ENCODE results near the gene SUPT3H.
"Not testable (repeated sequence)": the region's sequence is repeated elsewhere in the genome, so short reads cannot be mapped to it uniquely, and the experiment has no call there.

SUPT3H gene

DNA sequence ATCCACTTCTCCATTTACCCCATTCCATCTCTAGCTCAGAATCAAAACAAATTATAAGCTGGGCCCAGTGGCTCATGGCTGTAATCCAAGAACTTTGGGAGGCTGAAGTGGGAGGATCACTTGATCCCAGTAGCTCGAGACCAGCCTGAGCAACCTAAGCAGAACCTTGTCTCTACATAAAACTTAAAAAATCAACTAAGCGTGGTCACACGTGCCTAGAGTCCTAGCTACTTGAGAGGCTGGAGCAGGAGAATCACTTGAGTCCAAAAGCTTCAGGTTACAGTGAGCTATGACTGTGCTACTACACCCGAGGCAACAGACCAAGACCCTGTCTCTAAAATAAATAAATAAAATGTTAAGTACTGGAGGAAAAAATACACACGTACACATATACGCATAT, 124.3 kb downstream of the SUPT3H start:
- no peak for DNase-seq

- no peak for DNase-seq
Observed at GRCh38 chr6:45231660-45232059, 146.1 kb downstream of the SUPT3H start.

- DNase-seq, result no peak
Observed at GRCh38 chr6:45229416-45229815, 148.3 kb downstream of the SUPT3H start.

- DNase-seq, result no peak
Observed at GRCh38 chr6:45226081-45226480, 151.7 kb downstream of the SUPT3H start.

DNA sequence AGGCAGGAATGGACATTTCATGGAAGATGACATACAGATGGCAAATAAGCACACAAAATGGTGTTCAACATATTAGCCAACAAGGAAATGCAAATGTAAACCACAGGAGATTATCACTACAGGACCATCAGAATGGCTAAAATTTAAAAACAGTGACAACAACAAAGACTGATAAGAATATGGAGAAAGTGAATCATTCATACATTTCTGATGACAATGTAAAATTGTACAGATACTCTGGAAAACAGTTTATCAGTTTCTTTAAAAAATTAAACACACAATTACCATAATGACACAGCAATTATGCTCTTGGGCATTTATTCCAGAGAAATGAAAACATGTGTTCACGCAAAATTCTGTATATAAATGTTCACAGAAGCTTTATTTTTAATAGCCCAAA, 155.4 kb downstream of the SUPT3H start:
- DNase-seq, result no peak

DNA sequence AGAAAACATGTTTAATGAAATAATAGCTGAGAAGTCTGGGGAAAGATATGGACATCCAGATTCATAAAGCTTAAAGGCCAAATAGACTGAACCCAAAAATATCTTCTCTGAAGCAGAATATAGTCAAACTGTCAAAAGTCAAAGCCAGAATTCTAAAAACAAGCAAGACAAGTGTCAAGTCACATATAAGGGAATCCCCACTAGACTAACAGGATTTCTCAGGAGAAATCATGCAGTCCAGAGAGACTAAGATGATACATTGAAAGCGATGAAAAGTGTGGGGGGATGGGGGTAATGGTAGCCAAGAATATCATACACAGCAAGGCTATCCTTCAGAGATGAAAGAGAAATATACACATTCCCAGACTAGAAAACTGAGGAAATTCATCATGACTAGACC, 162.0 kb downstream of the SUPT3H start:
- no peak for DNase-seq

DNA sequence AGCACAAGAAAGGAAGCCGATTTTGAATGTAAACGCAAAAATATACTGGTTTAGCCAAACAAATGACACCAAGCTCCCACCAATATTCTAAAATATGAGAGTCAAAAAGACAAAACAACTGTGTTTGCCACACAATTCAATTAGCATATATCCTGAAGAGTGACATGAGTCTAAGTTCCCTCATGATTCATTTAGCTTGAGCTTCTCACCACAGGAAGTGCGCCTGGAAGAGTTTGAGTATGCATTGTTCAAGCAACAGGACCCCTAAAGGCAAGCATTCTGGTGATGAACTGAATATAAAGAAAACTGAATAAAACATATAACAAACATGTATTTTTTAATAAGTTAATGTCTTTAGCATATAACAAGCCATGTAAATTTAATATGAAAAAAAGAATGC, 164.8 kb downstream of the SUPT3H start:
- DNase-seq, result no peak

- no peak for DNase-seq
Observed at GRCh38 chr6:45209762-45210161, 168.0 kb downstream of the SUPT3H start.

GRCh38 chr6:45206793-45207492, 170.8 kb downstream of the SUPT3H start:
- no peak for DNase-seq

DNA sequence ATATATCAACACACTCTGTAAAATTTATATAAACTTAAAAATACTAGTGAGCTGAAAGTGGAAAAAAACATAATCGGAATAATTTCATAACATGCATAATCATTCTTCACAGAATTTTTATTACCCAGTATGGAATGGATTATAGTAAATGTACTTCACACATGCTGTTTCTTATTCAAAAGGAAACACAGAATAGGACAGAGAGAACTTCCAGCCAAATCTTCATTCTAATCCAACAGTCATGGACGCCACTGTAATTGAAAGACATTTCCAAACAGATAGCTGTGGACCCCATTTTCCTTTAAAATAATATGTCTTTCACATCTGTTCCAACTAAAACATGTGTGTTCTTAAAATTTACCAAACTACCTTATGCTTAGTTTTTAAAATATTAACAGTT, 176.2 kb downstream of the SUPT3H start:
- DNase-seq, result no peak

DNA sequence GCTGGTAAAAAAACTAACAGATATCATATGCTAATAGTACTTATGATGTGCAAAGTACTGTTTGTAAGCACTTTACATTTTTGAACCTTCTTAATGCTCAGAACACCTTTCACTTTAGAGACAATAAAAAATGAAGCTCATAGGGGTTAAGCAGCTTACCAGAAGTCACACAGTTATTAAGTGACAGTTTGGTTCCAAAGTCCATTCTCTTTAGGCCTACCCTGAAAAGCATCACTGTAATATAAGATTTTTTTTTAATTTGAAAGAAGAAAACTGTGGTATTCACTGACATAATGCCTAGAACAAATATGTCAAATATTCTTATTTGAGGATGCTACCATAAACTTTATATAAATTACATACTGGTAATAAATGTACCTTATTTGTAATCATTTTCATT, 177.2 kb downstream of the SUPT3H start:
- no peak for DNase-seq

DNA sequence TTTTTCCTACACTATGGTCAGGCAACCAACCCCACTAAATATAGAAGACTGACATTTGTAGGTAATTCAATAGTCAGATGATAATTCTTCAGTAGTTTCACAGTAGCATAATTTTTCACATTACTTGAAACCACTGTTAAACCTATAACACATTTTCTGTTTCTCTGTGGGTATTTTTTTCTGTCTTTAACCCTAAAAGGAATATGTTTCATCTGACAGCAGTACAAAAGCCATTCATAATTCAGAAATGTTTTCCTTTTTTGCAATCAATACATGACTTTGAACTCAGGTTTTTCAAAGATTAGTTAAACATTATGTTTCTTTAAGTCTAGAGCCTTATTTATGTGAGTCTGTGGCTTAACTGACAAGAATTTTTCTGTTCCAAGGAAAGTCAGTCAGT, 178.2 kb downstream of the SUPT3H start:
- DNase-seq, result no peak

DNA sequence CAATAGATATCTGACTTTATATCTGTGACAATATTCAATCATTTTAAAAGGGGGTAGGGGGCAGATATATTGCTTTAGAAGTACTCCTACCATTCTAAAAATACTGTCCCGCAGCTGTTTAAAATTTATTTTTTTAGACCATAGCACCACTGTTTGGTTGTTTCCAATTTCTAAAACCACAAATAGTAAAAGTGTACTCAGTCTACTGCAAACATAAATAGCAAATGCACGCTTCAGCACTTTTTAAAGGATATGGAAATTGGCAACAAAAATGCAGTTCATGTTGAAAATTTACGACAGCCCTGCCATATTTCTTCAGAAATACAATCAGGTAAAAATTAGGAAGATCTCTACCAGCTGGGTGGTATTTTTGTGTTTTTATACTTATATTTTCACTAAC, 181.6 kb downstream of the SUPT3H start:
- DNase-seq, result no peak

DNA sequence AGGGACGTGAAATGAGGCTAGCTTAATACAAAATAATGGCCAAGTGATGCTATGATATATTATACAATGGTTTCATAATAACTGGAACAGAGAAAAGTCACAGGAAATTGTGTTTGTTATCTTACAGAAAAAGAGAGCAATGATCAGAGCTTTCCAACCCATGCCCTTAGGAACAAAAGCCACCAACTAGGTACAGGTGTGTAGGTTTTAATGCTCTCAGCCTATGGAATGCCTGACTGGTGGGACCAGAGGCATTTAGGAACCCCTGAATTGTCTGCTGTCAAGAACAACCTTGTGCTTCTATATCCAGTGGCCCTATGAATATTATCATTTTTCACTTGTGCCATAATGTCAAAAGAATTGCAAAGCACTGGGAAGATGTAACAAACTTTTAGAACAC, 182.6 kb downstream of the SUPT3H start:
- no peak for DNase-seq

- no peak for DNase-seq
Observed at GRCh38 chr6:45192556-45192955, 185.2 kb downstream of the SUPT3H start.

GRCh38 chr6:45191414-45191813, 186.3 kb downstream of the SUPT3H start:
- DNase-seq, result no peak

- DNase-seq, result no peak
Observed at GRCh38 chr6:45187836-45188235, 189.9 kb downstream of the SUPT3H start.

GRCh38 chr6:45185403-45186251, 192.1 kb downstream of the SUPT3H start:
- no peak for DNase-seq

- DNase-seq, result no peak
Observed at GRCh38 chr6:45184937-45185336, 192.8 kb downstream of the SUPT3H start.

- no peak for DNase-seq
Observed at GRCh38 chr6:45184040-45184439, 193.7 kb downstream of the SUPT3H start.

- not testable (repeated sequence) for DNase-seq
Observed at GRCh38 chr6:45176373-45176772, 201.4 kb downstream of the SUPT3H start.

DNA sequence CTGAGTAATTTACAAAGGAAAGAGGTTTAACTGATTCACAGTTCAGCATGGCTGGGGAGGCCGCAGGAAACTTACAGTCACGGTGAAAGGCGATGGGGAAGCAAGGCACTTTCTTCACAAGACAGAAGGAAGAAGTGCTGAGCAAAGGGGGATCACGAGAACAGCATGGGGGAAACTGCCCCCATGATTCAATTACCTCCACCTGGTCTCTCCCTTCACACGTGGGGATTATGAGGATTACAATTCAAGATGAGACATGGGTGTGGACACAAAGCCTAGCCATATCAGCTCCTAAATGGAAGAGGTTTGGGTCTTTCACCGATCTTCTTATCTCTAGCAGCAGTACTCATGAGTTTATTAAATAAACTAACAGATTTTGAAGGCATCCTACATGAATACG, 202.5 kb downstream of the SUPT3H start:
- DNase-seq, result no peak

GRCh38 chr6:45174045-45174444, 203.7 kb downstream of the SUPT3H start:
- DNase-seq, result no peak

- DNase-seq, result no peak
Observed at GRCh38 chr6:45171380-45171779, 206.4 kb downstream of the SUPT3H start.

Measured in central memory CD4-positive, alpha-beta T cell (primary cell).